ENCODE data around the gene FBN2.

DNA sequence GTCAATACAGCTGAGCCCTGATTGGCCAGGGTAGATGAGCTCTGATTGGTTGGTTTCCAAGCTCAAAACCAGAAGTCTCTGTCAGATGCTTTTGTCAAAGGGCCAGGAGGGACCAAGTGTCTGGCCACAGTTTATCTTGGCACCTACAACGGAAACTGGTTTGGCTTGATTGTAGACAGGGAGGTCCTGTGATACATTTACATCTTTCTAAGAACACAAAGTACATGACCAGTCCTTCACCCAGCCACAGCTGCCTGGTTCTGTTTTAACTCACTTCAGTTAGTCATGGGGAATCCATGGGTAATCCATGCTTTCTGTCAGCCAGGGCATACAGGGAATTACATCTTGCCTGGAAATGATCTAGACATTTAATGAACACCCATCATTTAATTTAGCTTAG lies 283.3 kb downstream of the FBN2 start:
- TF ChIP-seq POLR2A (IDR thresholded peaks at IDR 0.05; ENCODE audit: low read depth, low read length) (no peak), CTCF (conservative IDR thresholded peaks at IDR 0.05; ENCODE audit: low read depth, low read length) (no peak), CHD1 (IDR thresholded peaks at IDR 0.05; ENCODE audit: low read depth, low read length) (no peak), BHLHE40 (IDR thresholded peaks at IDR 0.05; ENCODE audit: low read depth, low read length) (no peak), RFX5 (IDR thresholded peaks at IDR 0.05; ENCODE audit: low read depth, low read length) (no peak), CEBPB (IDR thresholded peaks at IDR 0.05; ENCODE audit: low read depth, low read length) (no peak), MAFK (IDR thresholded peaks at IDR 0.05; ENCODE audit: low read depth, low read length) (no peak), RAD21 (IDR thresholded peaks at IDR 0.05; ENCODE audit: low read length) (no peak)
